DMS114 treated with DMSO at 0.1 percent for 48 hours (cell line): ENCODE data around the gene DDN.

ENCODE experiments used
- DNase-seq: peaks from one replicate; lab custom pipeline; 2025; ENCODE audit not compliant: unreplicated experiment; lab: John Stamatoyannopoulos, UW

DDN gene

DNA sequence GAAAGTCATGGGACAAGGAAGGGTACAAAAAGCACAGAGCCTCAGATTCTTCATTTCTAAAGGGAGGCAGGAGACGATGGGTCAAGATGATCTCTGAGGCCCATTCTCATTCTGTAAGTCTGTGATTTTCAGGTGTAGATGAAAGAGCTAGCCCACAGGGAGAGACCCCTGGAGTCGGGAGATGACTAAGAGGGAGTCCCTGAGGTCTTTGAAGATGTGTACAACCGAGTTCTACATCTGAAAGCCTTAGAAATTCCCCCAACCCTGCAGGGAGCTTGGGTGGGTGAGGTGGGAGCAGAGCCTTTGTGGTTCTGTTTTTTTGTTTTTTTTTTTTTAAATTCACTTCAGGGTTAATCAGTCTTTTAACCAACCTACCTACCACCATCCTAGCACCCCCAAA is 30.7 kb downstream of the DDN start:
- no peak for DNase-seq

DNA sequence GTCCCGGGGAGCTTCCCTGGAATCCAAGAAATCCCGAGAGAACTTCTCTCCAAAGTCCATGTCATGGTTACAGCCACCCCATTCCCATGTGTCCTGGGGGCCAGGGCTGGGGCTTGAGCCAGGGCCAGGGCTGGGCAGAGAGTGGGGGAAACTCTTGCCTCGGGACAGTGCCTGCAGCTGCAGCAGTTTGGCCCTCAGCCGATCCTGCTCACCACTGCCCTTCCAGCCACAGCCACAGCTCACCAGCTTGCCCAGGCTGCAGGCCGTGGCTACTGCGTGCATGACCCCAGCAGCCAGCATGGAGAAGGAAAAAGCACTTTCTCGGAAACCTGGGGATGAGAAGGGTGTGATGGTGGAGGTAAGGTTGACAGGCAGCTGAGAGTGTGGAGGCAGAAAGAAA is 31.2 kb downstream of the DDN start:
- DNase-seq: no peak

DNA sequence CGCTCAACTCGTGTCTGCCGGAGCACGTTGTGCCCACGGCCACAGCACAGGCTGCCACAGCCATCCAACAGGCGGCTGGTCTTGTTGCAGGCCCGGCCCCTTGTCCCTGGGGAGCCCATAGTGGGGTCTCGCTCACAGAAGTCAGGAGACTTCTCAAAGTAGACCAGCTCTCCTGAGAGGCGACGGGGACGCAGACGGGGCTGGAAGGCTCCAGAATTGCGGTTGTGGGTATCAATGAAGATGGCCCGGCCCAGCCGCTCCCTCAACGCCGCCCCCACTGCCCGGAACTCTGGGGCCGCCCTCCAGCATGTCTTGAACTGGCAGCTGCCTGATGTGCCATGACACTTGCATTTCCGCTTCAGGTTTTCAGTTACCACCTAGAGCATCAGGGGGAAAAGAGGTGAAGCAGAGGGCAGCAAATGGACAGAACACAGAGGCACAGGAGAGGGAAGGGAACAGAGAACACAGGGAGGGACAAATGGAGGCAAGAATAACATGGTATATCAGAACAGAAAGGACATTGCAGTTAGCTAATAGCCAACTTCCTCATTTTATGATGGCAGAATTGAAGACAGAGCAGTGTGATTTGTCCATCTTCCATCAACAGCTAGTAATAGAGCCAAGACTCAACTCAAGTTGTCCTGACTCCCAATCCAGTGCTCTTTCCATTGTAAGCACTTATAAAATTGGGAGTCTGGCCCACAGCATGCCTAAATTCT is 32.8 kb downstream of the DDN start:
- DNase-seq: no peak

DNA sequence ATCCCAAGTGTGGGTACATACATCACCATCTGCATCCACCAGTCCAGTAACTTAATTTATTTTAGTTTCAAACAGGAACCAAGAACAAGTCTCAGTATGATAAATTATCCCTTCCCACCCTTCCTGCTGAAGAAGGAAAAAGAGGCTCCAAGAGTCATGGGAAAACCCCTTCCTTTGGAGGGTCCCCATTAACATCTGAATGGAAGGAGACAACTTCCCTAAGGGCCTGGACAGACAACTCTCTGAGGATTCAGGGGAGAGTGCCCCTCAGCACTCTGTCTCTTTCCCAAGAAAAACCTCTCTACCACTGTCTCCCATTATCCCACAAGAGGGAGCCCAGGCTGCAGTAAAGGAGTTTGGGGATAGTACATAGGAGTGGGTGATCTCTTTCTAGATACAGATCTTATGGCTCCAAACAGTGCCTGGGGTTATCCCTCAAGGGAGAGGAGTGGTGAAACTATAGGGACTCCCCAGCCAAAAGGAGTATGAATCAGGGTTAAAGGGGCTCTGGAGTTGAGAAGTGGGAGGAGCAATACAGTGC is 33.8 kb downstream of the DDN start:
- peak; percentile 59 for DNase-seq

DNA sequence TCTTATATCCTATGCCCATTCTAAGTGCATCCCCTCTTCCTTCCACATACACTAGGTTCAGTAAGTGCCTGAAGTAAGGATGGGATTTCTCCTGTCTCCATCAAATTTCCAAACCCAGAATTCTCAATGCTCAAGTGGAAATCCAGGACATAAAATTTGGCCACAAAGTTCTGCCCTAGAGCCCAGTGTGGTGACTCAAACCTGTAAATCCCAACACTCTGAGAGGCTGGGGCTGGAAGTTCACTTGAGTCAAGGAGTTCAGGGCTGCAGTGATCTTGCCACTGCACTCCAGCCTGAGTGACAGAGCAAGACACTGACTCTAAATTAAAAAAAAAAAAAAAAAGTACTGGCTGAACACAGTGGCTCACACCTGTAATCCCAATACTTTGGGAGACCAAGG is 37.4 kb downstream of the DDN start:
- DNase-seq: no peak

DNA sequence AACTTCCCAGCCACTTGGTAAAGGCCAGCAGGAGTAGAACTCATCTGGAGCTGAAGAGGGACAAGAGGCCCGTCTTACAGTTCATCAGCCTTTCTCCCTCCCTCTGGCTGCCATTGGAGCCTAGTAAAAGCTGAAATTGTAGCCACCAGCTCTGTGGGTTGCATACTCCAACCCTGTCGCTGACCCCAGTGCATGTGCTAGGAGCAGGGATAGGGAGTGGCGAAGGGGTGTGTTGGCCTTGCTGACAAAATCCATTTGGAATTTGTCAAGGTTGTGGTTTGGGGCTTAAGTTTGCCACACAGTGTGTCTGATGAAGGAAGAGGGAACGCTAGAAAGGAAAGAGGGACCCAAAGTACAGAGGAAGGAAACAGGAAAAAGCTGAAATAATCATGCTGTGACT is 37.8 kb downstream of the DDN start:
- DNase-seq: no peak

DNA sequence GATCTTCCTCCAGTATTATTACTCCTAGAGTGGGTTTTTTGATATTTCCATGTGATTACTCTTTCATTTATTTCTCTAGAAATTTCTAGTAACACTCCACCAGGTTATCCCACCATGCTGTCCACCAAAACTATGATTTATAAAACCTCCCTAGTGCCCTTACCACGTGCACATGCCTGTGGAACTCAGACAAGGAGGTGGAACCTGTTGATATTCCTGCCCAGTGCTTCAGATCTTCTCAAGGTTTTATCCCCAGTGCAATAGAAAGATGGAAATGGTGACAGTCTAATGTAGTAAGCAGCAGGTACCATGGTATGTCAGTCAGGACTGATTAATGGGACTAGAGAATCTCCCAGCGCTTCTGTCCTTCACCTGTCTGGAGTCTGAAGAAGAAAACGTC is 38.3 kb downstream of the DDN start:
- no peak for DNase-seq

DNA sequence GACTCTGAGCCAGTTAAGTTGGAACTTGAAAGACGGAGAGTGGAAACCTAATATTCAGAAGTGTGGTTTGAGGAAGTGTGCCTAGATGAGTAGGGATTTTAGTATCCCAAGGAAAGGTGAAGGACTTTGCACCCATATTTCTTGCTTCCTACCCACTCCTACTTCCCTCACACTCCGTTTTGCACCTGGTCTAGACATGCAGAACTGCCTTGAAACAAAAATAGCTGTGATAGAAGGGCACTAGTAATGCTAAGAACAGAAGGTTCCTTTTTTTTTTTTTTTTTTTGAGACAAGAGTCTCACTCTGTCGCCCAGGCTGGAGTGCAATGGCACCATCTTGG is 41.2 kb downstream of the DDN start:
- DNase-seq: no peak

DNA sequence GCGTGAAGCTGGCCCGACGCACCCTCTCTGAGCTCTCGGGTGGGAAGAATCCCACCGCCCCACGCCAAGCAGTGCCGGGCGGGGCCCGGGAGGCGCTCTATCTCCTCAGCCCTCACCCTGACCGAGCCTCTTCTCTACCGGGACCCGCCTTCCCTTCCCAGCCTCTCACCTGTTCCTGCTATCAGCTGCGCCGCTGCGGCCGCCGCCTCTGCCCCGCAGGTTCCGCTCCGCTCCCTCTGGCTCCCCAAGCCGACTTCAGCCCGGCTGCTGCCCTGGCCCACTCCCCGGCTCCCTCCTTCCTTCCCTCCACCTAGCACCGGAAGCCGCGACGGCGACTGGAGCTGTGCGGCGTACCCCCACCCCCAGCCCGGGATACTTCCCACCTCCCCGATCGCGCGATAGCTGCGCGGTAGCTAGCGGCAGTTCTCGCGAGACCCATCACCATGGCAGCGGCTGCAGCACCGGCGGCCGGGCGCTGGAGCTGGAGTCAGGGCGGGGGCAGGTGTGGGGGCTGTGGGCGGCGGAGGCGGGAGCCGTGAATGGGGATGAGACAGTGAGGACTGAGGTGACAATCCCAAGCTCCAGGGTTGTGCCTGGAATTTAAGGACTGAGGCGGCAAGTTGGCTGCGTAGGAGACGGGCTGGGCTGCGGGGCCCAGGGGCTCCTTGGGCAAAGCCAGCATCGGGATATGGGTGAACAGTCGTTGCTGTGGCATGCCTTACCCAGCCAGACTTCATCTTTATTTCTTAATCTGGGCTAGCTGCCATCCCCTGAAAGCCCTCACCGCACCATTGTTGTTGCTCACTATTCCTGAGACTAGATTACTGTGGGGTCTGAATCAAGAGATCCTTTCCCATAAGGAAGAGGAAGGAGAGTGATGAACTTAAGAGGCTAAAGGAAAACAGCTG is 41.8 kb downstream of the DDN start, which contains the start of gene ARF3:
Gene ARF3, minus strand, starts transcription at position 347 of the 908 bp plus-strand sequence. CDS start 16,392 bp downstream, outside the sequence.
- DNase-seq: peak; percentile 87

DNA sequence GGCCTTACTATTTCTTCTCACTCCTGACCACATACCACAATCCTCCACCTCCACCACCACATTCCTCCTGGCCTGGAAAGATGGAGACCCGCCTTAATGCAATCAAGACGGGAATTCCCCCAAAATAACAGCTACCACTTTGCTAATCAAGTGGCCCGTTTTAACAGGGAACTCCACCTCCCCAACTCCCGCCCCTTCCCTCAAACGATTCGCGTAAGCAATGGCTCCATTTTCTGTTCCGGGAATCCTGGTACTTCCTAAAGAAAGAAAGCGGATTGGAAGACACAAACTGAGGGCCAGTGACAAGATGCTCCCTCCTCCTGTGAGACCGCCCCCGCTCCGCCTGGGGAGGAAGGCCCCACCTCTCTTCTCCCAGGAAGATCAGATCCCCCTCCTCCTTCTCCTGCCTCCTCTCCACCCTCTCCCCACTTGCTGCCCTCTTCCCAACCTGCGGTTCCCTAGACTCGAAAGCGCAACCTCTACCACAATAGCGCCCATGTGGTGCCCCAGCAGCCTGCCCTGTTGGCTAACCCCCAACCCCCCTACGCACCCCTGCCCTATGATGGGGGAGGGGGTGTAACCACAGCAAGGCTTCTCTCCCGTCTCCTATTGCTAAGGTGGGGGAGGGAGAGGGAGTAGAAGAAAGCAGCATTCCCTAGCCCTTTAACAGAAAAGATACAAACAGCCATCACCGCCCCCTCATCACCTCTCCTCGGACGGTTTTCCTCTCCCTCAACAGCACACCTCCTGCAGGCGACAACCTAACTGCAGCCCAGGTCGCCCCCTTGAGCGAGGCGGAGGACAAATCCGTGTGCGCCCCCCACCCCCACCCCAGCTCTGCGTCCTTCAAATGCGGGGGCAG is 42.7 kb downstream of the DDN start:
- DNase-seq: peak; percentile 95

DNA sequence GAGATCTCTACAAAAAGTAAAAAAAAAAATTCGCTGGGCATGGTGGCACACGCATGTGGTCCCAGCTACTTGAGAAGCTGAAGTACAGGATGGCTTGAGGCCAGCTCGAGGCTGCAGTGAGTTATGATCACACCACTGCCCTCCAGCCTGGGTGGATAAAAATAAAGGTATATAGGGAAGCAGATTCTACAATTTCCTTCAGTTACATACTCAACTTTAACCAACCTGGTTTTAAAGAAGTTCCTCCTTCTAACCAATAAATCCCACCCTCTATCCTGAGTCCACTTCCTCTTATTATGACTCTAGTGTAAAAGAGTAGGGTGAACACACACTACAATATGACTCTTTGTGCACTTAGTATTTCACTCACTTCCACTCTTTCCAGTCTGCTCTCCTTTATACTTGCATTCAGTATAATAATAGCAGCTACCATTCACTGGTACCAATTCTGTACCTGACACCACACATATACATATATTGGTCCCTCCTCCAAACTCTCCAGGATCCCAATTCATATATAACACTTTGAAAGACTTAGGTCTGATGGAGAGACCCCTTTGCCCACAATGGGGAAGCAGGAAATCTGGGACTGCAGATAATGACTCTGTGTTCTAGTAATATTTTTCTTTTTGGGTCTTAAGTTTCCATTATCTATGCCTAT is 44.2 kb downstream of the DDN start:
- no peak for DNase-seq

DNA sequence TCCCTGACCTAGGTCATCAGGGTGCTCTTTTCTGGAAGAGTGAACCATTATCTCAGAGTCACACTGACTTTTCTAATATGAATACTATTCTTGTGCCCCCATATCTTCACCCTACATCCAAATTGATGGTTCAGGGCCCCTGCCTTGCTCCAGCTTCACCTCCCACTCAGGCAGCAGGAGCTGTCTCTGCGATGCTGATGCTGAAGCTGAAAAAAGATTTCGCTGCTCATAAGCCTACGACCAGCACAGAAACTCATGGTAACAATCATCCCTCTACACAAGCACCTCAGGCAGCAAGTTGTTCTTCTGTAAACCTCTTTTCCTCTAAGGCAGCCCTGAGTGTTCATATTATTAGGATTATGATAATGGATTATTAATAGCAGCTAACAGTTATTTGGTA is 45.1 kb downstream of the DDN start:
- no peak for DNase-seq

DNA sequence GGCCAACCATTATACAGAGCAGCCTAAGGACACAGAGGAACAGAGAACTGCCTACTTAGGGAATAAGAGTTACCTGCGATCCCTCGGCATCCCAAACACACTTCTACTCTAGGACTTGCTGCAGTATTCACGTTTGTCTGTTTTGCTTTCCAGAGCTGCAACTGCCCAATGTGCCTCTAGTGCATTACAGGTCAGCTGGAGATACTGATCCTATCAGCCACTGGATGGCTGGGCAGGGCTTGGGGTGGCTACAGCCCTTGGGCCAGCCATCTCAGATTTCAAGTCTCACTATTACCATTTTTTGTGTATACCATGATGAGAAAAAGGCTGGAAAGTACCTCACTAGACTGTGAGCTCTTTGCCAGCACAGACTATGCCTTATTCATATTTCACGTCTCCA is 46.5 kb downstream of the DDN start:
- DNase-seq: no peak

DNA sequence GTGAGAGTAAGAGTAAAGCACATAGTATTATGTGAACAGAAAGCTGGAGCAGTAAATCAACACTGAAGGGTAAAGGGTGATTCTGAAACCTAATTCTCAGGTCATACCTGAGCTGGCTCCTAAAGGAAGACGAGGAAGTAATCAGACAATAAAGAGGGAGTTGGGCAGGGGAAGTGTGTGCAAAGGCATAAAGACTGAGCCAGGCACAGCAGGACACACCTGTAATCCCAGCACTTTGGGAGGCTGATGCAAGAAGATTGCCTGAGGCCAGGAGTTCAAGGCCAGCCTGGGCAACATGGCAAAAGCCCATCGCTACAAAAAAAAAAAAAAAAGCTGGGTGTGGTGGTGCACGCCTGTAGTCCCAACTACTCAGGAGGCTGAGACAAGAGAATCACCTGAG is 51.4 kb downstream of the DDN start:
- no peak for DNase-seq

DNA sequence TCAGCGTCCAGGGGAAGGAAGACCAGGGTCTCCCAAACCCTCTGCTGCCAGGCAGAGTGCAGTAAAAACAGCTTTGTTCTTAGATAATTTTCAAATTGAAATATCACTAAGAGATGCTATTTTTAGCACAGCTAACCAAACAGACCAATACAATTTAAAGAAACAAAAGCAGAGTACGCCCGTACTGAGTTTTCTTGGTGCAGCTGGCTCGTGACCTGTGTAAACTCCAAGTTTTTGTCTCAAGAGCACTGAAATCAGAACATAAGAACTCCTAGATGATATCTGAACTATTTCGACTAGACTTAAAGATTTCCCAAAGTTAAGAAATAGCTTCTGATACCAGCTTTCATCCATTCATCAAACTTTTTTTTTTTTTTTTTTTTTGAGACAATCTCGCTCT is 52.2 kb downstream of the DDN start:
- DNase-seq: no peak

DNA sequence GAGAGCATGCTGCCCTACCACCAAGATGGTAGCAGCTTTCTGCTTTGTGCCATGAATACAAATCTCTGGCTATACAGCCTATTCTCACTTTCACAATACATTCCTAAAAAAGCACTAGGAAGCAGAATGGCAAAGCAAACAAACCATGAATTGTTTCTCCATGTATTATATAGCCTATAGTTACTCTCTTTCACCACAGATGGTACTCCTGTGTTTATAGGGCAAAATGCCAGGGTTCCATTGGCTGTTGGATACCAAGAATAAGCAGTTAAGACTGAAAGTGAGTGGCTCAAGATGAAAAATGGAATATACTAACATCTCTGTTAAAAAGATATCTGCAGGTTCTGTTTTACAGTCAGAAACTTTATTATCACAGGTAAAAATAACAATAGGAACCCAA is 53.0 kb downstream of the DDN start:
- DNase-seq: no peak
